ENCODE measurements around the gene NUP85.
A peak's percentile ranks its signal among the peaks of the same experiment; 100 is the strongest.
"Not testable (repeated sequence)": the region's sequence is repeated elsewhere in the genome, so short reads cannot be mapped to it uniquely, and the experiment has no call there.

NUP85 gene

GRCh38 chr17:75205037-75205792, at the start of gene NUP85:
TSS of gene NUP85 (plus strand) at chr17:75205679. CDS start at chr17:75205762, 83 bp downstream.
- DNase-seq (ENCODE audit: low spot score), result peak; percentile 100

DNA sequence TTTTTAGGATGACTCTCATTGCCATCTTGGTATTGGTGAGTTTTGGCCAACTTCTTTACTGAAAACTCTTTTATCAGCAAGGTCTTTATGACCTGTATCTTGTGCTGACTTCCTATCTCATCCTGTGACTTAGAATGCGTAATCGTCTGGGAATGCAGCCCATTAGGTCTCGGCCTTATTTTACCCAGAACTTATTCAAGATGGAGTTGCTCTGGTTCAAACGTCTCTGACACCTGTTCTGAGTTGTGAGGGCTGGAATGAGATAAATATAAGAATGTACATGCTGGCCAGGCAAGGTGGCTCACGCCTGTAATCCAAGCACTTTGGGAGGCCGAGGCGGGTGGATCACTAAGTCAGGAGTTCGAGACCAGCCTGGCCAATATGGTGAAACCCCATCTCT, 47.0 kb upstream of the NUP85 start:
- not testable (repeated sequence) for DNase-seq (ENCODE audit: low spot score)

DNA sequence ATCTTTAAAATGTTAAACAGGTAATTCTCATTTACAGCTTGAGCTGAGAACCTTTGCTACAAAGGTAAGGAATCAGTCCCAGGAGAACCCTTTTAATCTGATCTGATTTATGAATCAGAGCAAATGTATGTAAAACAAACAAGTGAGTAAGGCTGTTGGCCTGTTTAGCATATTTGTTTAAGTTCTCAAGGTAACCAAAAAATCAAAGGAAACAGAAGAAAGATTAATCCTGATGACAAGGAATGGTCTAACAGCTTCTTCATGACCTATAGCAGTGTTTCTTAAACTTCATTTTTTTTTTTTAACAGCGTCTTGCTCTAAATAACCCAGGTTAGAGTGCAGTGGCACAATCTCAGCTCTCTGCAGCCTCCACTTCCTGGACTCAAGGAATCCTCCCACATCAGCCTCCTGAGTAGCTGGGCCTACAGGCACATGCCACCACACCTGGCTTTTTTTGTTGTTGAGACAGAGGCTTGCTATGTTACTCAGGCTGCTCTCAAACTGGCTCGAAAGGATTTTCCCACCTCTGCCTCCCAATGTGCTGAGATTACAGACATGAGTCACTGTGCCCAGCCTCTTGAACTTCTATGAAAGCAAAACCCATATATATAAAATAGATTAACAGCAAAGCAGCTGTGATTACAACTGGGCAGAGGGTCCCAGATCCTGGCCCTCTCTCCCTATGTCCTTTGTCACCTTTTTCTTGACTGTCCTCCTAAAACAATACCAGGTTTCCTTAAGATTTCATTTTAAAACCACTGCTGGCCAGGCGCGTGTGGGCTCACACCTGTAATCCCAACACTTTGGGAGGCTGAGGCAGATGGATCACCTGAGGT, 46.1 kb upstream of the NUP85 start:
- DNase-seq (ENCODE audit: low spot score), result no peak

- no peak for DNase-seq (ENCODE audit: low spot score)
Observed at GRCh38 chr17:75160211-75160610, 45.3 kb upstream of the NUP85 start.

- no peak for DNase-seq (ENCODE audit: low spot score)
Observed at GRCh38 chr17:75163074-75163473, 42.4 kb upstream of the NUP85 start.

- DNase-seq (ENCODE audit: low spot score), result not testable (repeated sequence)
Observed at GRCh38 chr17:75164606-75165005, 40.9 kb upstream of the NUP85 start.

- DNase-seq (ENCODE audit: low spot score), result no peak
Observed at GRCh38 chr17:75168998-75169397, 36.5 kb upstream of the NUP85 start.

DNA sequence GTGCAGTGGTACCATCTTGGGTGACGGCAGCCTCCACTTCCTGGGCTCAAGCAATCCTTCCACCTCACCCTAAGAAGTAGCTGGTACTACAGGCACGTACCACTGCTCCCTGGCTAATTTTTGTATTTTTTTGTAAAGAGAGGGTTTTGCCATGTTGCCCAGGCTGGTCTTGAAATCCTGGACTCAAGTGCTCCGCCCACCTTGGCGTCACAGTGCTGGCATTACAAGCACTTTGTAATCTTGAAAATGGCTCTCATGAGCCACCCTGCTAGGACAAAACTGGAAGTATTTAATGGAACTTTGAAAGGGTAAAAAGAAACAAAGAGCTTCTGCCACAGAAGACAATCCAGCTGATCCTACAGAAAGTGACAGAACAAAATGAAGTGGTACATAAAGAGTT, 32.0 kb upstream of the NUP85 start:
- no peak for DNase-seq (ENCODE audit: low spot score)

DNA sequence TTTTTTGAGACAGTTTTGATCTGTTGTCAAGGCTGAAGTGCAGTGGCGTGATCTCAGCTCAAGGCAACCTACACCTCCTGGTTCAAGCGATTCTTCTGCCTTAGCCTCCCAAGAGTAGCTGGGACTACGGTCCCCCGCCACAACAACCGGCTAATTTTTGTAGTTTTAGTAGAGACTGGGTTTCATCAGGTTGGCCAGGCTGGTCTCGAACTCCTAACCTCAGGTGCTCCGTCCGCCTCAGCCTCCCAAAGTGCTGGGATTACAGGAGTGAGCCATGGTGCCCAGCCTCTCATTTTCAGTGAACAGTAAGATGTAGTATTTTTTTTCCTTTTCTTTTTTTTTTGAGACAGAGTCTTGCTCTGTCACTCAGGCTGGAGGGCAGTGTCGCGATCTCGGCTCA, 30.5 kb upstream of the NUP85 start:
- DNase-seq (ENCODE audit: low spot score), result no peak

- DNase-seq (ENCODE audit: low spot score), result no peak
Observed at GRCh38 chr17:75176625-75177024, 28.9 kb upstream of the NUP85 start.

GRCh38 chr17:75178453-75178852, 27.0 kb upstream of the NUP85 start:
- DNase-seq (ENCODE audit: low spot score), result no peak

GRCh38 chr17:75181110-75181509, 24.4 kb upstream of the NUP85 start:
- no peak for DNase-seq (ENCODE audit: low spot score)

GRCh38 chr17:75181608-75182318, 23.7 kb upstream of the NUP85 start:
- peak; percentile 28 for DNase-seq (ENCODE audit: low spot score)

- DNase-seq (ENCODE audit: low spot score), result no peak
Observed at GRCh38 chr17:75182319-75182568, 23.2 kb upstream of the NUP85 start.

DNA sequence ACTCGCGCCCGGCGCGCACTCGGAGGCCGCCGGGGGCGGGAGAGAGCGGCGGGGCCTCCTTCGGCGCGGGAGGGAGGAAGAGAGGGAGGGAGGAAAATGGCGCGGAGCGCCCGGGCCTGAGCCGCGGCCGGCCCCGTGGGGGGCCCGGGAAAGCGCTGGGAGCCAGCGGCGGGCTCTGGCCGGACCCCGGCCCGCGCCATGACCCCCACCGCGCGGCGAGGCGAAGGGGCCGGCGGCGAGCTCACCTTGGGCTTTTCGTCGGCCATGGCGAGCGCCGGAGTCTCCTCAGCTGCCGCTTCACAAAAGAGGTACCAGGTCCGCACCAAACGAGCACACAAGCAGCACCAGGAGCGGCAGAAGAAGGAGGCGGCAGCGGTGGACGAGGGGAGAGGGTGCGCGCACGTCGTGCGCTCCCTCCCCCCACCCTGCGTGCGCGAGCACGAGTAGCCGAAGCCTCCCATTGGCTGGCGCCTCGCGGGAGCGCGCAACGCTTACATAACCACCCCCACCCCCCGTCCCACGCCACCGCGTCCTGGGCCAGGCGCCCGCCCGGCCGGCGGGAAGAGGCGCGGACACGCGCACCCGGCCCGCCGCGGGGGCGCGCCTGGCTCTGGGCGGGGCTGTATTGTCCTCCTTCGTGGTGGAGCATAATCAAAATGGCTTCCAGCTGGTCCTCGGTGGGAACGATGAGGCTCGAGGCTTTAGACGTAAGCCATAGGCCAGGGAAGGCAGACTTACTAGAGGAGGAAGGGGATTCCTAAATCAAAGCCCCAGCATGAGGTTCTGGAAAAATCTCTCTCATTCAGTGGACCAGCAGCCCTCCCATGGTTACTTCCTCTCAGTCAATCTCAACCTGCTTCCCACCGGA, 22.7 kb upstream of the NUP85 start, which contains the start of gene SUMO2:
Gene SUMO2 (minus strand): TSS at position 391 of the 868 bp plus-strand sequence. CDS start 125 bp downstream, at position 266.
- peak; percentile 100 for DNase-seq (ENCODE audit: low spot score)

- DNase-seq (ENCODE audit: low spot score), result no peak
Observed at GRCh38 chr17:75183999-75184884, 21.2 kb upstream of the NUP85 start.

GRCh38 chr17:75188614-75189013, 16.9 kb upstream of the NUP85 start:
- no peak for DNase-seq (ENCODE audit: low spot score)

GRCh38 chr17:75191584-75191983, 13.9 kb upstream of the NUP85 start:
- no peak for DNase-seq (ENCODE audit: low spot score)

DNA sequence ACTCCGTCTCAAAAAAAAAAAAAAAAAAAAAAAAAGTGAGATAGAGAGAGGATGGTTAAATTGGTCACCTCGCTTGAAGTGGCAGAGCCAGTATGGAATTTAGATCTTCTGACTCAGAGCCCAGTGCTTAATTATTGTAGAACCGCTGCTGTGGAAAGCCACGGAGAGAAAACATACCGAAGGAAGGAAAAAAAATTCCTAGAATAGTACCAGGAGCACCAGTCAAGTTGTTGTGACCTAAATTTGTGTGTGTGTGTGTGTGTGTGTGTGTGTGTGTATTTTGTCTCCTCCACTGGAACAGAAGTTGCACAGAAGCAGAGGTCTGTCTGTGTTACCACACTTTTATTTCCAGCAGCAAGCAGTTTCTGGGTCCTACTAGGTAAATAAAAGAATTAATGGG, 10.6 kb upstream of the NUP85 start:
- no peak for DNase-seq (ENCODE audit: low spot score)

DNA sequence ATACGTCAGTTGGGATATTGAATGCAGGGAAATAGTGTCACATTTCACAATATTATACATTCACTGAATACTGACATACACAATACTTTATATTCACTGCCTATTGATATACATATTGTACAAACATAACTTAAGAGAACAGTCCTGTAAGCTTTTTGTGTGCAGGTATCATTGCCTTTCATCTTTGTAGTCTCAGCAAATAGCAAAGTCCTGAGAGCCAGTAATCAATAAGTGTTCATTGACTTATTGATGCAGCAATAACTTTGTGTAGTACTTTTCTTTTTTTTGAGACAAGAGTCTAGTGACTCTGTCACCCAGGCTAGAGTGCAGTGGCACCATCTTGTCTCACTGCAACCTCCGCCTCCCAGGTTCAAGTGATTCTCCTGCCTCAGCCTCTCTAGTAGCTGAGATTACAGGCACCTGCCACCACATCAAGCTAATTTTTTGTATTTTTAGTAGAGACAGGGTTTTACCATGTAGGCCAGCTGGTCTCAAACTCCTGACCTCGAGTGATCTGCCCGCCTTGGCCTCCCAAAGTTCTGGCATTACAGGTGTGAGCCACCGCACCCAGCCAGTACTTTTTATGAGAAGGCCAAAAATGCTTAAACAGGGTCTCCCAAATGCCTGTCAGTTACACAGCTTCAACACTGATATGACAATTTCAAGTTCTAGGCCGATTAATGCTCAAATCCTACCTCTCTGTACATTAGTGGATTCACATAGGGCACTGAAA, 5.4 kb upstream of the NUP85 start:
- no peak for DNase-seq (ENCODE audit: low spot score)

All from AG08396 (cell line).